ENCODE measurements around the gene MRPL14. TPM values are rescaled to one million over a fixed set of nuclear protein-coding genes. Genes with fewer than 3 reads are reported as not detected.
A peak's percentile ranks its signal among the peaks of the same experiment; 100 is the strongest.

Gene MRPL14
- total RNA-seq, 1 experiment from 2014 or later, result 103 TPM

DNA sequence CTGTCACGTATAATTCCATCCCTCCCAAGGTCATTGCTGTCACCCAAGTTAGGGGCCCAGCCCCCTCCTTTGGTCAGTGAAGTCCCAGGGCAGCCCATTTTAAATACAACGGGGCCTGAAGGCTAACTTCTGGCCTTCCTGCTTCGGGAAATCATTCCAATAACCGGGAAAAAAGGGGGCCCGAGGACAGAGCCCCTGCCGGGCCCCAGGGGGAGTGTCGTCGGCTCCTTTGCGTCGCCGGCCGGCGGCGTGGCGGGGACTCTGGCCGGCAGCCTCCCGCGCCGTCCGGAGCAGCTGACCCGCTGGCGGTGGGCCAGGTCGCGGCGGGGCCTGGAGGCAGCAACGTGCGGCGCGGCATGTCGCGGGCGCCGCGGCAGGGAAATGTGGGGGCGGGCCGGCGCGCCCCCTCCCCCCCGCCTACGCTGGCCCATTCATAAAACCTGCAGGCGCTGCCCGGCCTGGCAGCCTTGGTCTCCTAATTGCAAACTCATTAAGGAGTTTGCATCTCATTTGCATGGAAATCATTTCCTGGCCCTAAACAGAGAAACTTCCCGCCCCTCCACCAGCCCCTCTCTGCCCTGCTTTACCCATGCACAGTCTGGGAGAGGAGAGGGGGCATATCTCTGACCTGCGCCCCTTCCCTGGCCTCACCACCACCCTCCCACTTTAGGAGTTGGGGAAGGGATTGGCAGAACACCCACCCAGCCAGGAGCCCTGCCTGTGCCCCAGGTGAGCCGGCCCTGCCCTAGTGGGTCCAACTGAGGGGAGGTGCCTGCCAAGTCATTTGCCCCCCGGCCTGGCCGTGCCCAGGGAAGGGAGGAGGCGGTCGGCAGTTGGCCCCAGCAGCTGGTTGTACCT is 50.7 kb downstream of the MRPL14 start:
- peak; percentile 77 for DNase-seq
- H3K4me1 Mint-ChIP-seq (ENCODE audit: low read depth, unreplicated experiment), result peaks cover 72% of the 10 kb centered on the region
- no TSS peak for BruUV-seq (replicated peaks)
- peak overlapping the region; percentile 89 for H3K27ac Mint-ChIP-seq (ENCODE audit: unreplicated experiment)
- TF ChIP-seq, protein P1, sequence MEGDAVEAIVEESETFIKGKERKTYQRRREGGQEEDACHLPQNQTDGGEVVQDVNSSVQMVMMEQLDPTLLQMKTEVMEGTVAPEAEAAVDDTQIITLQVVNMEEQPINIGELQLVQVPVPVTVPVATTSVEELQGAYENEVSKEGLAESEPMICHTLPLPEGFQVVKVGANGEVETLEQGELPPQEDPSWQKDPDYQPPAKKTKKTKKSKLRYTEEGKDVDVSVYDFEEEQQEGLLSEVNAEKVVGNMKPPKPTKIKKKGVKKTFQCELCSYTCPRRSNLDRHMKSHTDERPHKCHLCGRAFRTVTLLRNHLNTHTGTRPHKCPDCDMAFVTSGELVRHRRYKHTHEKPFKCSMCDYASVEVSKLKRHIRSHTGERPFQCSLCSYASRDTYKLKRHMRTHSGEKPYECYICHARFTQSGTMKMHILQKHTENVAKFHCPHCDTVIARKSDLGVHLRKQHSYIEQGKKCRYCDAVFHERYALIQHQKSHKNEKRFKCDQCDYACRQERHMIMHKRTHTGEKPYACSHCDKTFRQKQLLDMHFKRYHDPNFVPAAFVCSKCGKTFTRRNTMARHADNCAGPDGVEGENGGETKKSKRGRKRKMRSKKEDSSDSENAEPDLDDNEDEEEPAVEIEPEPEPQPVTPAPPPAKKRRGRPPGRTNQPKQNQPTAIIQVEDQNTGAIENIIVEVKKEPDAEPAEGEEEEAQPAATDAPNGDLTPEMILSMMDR (IDR thresholded peaks at IDR 0.05; ENCODE audit: unreplicated experiment), result peak; percentile 28
- peaks cover 48% of the 10 kb centered on the region for H3K36me3 Mint-ChIP-seq (ENCODE audit: insufficient read depth, unreplicated experiment)
- H3K9me3 Mint-ChIP-seq (ENCODE audit: low read depth, unreplicated experiment), result no peaks in the 10 kb centered on the region
- H3K27me3 Mint-ChIP-seq (ENCODE audit: unreplicated experiment), result no peaks in the 10 kb centered on the region
- peak overlapping the region; percentile 16 for H3K4me3 Mint-ChIP-seq (ENCODE audit: low read depth, unreplicated experiment)
- CTCF ChIA-PET, result interaction anchor here (5.3 kb wide), 1 partner anchor 150 kb away, joined by 29 read pairs; no protein-coding TSS in a partner anchor
- intact Hi-C loops (cut with micrococcal nuclease; ENCODE audit: unreplicated experiment), result no loop called here

DNA sequence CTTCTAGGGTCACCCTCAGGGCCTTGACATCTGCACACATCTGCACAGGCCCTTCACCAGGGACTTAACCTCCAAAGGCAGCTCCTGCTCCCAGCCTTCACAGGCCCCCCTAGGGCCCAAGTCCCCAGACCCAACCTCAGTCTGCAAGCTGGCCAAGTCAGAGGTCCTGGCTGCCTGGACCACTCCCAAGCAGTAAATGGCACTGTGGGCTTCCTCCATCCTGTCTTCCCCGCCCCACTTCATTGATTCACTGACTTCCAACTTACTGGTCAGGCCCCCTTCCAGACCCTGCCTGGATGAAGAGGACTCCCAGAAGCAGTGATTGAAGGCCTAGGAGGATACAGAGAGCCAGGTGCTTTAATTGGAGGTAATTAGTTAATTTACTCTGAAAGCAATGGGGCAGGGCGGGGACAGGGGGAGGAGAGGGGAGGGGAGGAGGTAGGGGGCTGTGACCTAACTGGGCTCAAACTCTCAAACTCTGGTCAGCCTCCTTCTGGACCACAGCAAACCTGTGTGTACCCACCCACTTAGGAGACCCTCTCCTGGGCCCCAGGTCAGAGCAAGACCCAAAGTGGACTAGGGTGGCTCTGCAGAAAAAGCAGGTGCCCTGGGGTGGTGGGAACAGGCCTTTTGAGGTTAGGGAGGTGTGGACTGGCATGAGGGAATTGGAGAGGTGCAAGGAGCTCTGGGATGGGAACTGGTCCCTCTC is 51.5 kb downstream of the MRPL14 start:
- TF ChIP-seq, protein P1 (IDR thresholded peaks at IDR 0.05; ENCODE audit: unreplicated experiment), result no peak
- Mint-ChIP-seq H3K9me3 (ENCODE audit: low read depth, unreplicated experiment) (no peaks in the 10 kb centered on the region), H3K4me3 (ENCODE audit: low read depth, unreplicated experiment) (peak overlapping the region; percentile 16), H3K27ac (ENCODE audit: unreplicated experiment) (peak overlapping the region; percentile 89), H3K36me3 (ENCODE audit: insufficient read depth, unreplicated experiment) (peaks cover 53% of the 10 kb centered on the region), H3K27me3 (ENCODE audit: unreplicated experiment) (no peaks in the 10 kb centered on the region), H3K4me1 (ENCODE audit: low read depth, unreplicated experiment) (peaks cover 80% of the 10 kb centered on the region)
- BruUV-seq (replicated peaks), result no TSS peak
- CTCF ChIA-PET, result interaction anchor here (1.0 to 5.3 kb wide), 11 partner anchors 11 to 352 kb away, joined by 3 to 33 read pairs (median 6); partner anchors contain the start of gene VEGFA
- DNase-seq, result no peak
- intact Hi-C loops (cut with micrococcal nuclease; ENCODE audit: unreplicated experiment), result loop anchor here (1.0 kb wide), 1 partner anchor 302 kb away; no protein-coding TSS in a partner anchor

DNA sequence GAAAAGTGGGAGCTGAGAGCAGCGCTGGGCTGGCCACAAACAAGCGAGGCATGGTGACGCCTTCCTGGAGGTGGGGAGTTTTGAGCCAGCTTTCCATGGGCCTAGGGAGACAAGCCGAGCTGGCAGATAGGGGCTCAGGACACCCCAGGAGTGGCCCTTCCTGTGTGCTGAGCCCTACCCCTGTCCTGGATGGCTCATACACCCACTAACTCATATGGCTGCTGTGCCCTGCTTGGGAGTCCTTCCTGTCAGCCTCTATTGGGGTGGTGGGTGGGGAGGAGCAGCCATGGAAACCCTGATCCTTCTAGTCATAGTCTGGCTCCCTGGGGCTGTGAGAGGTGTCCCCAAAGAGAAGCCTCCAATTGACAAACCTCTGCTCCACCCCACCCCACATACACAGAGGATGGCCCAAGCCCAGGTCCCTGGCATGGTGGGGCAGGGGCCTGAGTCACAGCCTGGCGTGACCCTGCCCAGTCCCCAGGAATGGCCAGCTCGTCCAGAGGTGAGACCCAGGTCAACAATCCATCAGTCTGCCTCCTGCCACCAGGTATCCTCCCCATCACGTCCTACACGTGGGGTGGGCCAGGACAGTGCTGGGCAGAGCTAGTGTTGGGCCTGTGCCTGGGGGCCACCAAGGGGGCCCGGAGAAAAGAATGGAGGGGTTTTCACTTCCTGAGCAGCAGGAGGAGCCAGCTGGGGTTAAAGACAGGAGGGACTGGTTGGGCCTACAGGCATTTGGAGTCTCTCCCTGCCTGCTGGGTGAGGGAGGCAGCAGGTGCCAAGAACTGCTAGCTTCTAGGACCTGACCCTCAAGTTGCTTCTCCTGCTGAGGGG is 52.2 kb downstream of the MRPL14 start:
- Mint-ChIP-seq H3K4me1 (ENCODE audit: low read depth, unreplicated experiment) (peaks cover 87% of the 10 kb centered on the region), H3K27me3 (ENCODE audit: unreplicated experiment) (no peaks in the 10 kb centered on the region), H3K4me3 (ENCODE audit: low read depth, unreplicated experiment) (peak overlapping the region; percentile 87), H3K36me3 (ENCODE audit: insufficient read depth, unreplicated experiment) (peaks cover 53% of the 10 kb centered on the region), H3K9me3 (ENCODE audit: low read depth, unreplicated experiment) (no peaks in the 10 kb centered on the region), H3K27ac (ENCODE audit: unreplicated experiment) (peak overlapping the region; percentile 89)
- no TSS peak for BruUV-seq (replicated peaks)
- TF ChIP-seq, protein P1 (IDR thresholded peaks at IDR 0.05; ENCODE audit: unreplicated experiment), result no peak
- CTCF ChIA-PET, result interaction anchor here (0.7 to 5.3 kb wide), 15 partner anchors 12 to 351 kb away, joined by 3 to 33 read pairs (median 6); partner anchors contain the start of gene VEGFA
- no peak for DNase-seq
- intact Hi-C loops (cut with micrococcal nuclease; ENCODE audit: unreplicated experiment), result loop anchor here (1.0 to 5.0 kb wide), 5 partner anchors 70 to 467 kb away; no protein-coding TSS in a partner anchor

DNA sequence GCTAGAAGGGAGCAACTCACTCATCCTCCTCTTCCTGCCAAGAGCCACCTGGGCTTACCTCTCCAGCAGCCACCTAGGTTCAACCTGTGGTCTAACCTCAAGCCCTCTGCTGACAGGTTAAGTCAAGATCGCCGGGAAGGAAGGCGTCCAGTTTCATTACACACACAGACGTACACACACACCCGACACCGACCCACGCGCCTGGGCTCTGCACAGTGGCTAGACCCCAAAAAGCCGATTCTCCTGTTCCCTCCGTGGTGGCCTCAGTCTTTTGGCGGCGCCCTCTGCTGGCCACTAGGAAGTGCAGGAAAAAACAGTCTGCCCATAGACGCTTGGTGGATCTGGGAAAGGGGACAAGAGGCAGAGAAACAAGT is 52.8 kb downstream of the MRPL14 start:
- peak overlapping the region; percentile 89 for H3K27ac Mint-ChIP-seq (ENCODE audit: unreplicated experiment)
- peaks cover 52% of the 10 kb centered on the region for H3K36me3 Mint-ChIP-seq (ENCODE audit: insufficient read depth, unreplicated experiment)
- TF ChIP-seq, protein P1 (IDR thresholded peaks at IDR 0.05; ENCODE audit: unreplicated experiment), result peak; percentile 96
- no TSS peak for BruUV-seq (replicated peaks)
- intact Hi-C loops (cut with micrococcal nuclease; ENCODE audit: unreplicated experiment), result loop anchor here (1.0 to 5.0 kb wide), 4 partner anchors 69 to 466 kb away; no protein-coding TSS in a partner anchor
- CTCF ChIA-PET, result interaction anchor here (0.7 to 5.3 kb wide), 14 partner anchors 16 to 350 kb away, joined by 3 to 33 read pairs (median 6); partner anchors contain the start of gene VEGFA
- H3K4me1 Mint-ChIP-seq (ENCODE audit: low read depth, unreplicated experiment), result peaks cover 88% of the 10 kb centered on the region
- no peaks in the 10 kb centered on the region for H3K27me3 Mint-ChIP-seq (ENCODE audit: unreplicated experiment)
- no peaks in the 10 kb centered on the region for H3K9me3 Mint-ChIP-seq (ENCODE audit: low read depth, unreplicated experiment)
- DNase-seq, result peak; percentile 83
- peak overlapping the region; percentile 87 for H3K4me3 Mint-ChIP-seq (ENCODE audit: low read depth, unreplicated experiment)

Measured in Calu3 (cell line).